Fibroblast of lung (primary cell): ENCODE results near the gene NOL6. TPM values are rescaled to one million over a fixed set of nuclear protein-coding genes. Genes with fewer than 3 reads are reported as not detected.
"Not testable (repeated sequence)": the region's sequence is repeated elsewhere in the genome, so short reads cannot be mapped to it uniquely, and the experiment has no call there.

Experiments
- DNase-seq, 2 donors: peaks; one replicate each; pipeline versions ENCODE4 v3.0.0 to v3.0.0-alpha.2; 2010; ENCODE audit warnings: low read depth in 2 of 2
- H2AFZ ChIP-seq: 2 replicates; pipeline ENCODE4 v1.5.1; 2012; ENCODE audit warnings: low read length, control low read depth, inconsistent platforms
- H3K27ac ChIP-seq: 2 replicates; pipeline ENCODE4 v1.5.1; 2011; ENCODE audit warnings: low read length, control low read depth; ENCODE audit not compliant: insufficient read depth
- H3K27me3 ChIP-seq: 2 replicates; pipeline ENCODE4 v1.5.1; 2011; ENCODE audit warnings: mild to moderate bottlenecking, low read length; ENCODE audit not compliant: control insufficient read depth, insufficient read depth
- H3K36me3 ChIP-seq: 2 replicates; pipeline ENCODE4 v1.5.1; 2011; ENCODE audit warnings: low read length; ENCODE audit not compliant: control insufficient read depth, insufficient read depth
- H3K4me1 ChIP-seq: 2 replicates; pipeline ENCODE4 v1.5.1; 2011; ENCODE audit warnings: low read length; ENCODE audit not compliant: control insufficient read depth, insufficient read depth; ENCODE audit errors: extremely low read depth
- H3K4me2 ChIP-seq: 2 replicates; pipeline ENCODE4 v1.5.1; 2011; ENCODE audit warnings: low read length, control low read depth; ENCODE audit not compliant: insufficient read depth; ENCODE audit errors: extremely low read depth
- H3K4me3 ChIP-seq, 4 experiments: fragments of 200-600 bp in 1 of 4; sonication (generic) in 1 of 4; replicated peaks in 1 of 4; 2 replicates each; pipeline ENCODE4 v1.5.1; 2011 to 2016; ENCODE audit warnings: low read length in 4 of 4, low read depth in 3 of 4, mild to moderate bottlenecking in 3 of 4, control low read depth in 2 of 4, inconsistent platforms in 1 of 4, mixed read lengths in 1 of 4; ENCODE audit not compliant: insufficient read depth in 1 of 4; ENCODE audit errors: control extremely low read depth in 1 of 4
- H3K79me2 ChIP-seq: 2 replicates; pipeline ENCODE4 v1.5.1; 2012; ENCODE audit warnings: mild to moderate bottlenecking, low read length, inconsistent platforms; ENCODE audit not compliant: control insufficient read depth, insufficient read depth
- H3K9ac ChIP-seq: 2 replicates; pipeline ENCODE4 v1.5.1; 2011; ENCODE audit warnings: mild to moderate bottlenecking, low read length, control low read depth; ENCODE audit not compliant: insufficient read depth
- H3K9me3 ChIP-seq: 2 replicates; pipeline ENCODE4 v1.5.1; 2012; ENCODE audit warnings: low read depth, low read length; ENCODE audit not compliant: control insufficient read depth, insufficient read depth
- H4K20me1 ChIP-seq: 2 replicates; pipeline ENCODE4 v1.5.1; 2011; ENCODE audit warnings: low read length; ENCODE audit not compliant: control insufficient read depth, insufficient read depth; ENCODE audit errors: extremely low read depth
- CTCF ChIP-seq, 2 donors: IDR thresholded peaks in 1 of 2; conservative IDR thresholded peaks in 1 of 2; 1 replicate in 1 of 2; 2 replicates in 1 of 2; pipeline ENCODE4 v1.5.1; 2011 to 2012; ENCODE audit warnings: low read length in 2 of 2, control low read depth in 1 of 2, inconsistent platforms in 1 of 2, low read depth in 1 of 2, mild to moderate bottlenecking in 1 of 2
- EZH2 ChIP-seq: IDR thresholded peaks from 2 replicates; pipeline ENCODE4 v1.5.1; 2012; ENCODE audit warnings: low read length, control low read depth, mild to moderate bottlenecking; ENCODE audit errors: missing control alignments
- polyA plus RNA-seq, 2 donors: library from polyadenylated mRNA; depleted of rRNA in 1 of 2; stranded (reverse) in 1 of 2; unstranded in 1 of 2; fragments of >200 nt; gene quantifications; 2 replicates each; pipeline ENCODE4 v1.2.1, GENCODE V29; 2011 to 2012; ENCODE audit warnings: missing spikeins in 1 of 2
- total RNA-seq: library from RNA; depleted of rRNA; stranded (reverse); fragments of >200 nt; gene quantifications from 2 replicates; pipeline ENCODE4 v1.2.1, GENCODE V29; 2014

The NOL6 gene
- total and polyA plus RNA-seq, 2 donors (not counting 1 experiment from before 2014, with no cell fraction given), result 15.2 to 24.4 TPM

GRCh38 chr9:33510262-33511183 is 36.8 kb upstream of the NOL6 start:
- peaks cover 7% of the 10 kb centered on the region for H3K4me1 ChIP-seq
- H3K4me3 ChIP-seq, result peak overlapping the region; percentile 58 to 73 (median 66)
- H3K36me3 ChIP-seq, result no peaks in the 10 kb centered on the region
- H3K4me2 ChIP-seq, result peak overlapping the region; percentile 57
- H4K20me1 ChIP-seq, result no peaks in the 10 kb centered on the region
- H2AFZ ChIP-seq, result peak overlapping the region; percentile 84
- peak overlapping the region; percentile 93 for H3K9ac ChIP-seq
- no peaks in the 10 kb centered on the region for H3K27me3 ChIP-seq
- TF ChIP-seq CTCF (conservative IDR thresholded peaks at IDR 0.05 in 1 of 2, IDR thresholded peaks at IDR 0.05 in 1 of 2; ENCODE audit: low read depth in 1 of 2, low read length in 2 of 2), result no peak
- no peak for TF ChIP-seq EZH2
- H3K9me3 ChIP-seq, result no peaks in the 10 kb centered on the region
- DNase-seq, result peak; percentile 67 to 77
- H3K27ac ChIP-seq, result peak overlapping the region; percentile 94
- peaks cover 3% of the 10 kb centered on the region for H3K79me2 ChIP-seq

- no peaks in the 10 kb centered on the region for H4K20me1 ChIP-seq
- H3K36me3 ChIP-seq, result no peaks in the 10 kb centered on the region
- peak overlapping the region; percentile 21 for H3K4me2 ChIP-seq
- H3K27me3 ChIP-seq, result no peaks in the 10 kb centered on the region
- peak overlapping the region; percentile 90 for H3K27ac ChIP-seq
- H2AFZ ChIP-seq, result no peak overlapping the region
- TF ChIP-seq EZH2, result no peak
- no peak for TF ChIP-seq CTCF (conservative IDR thresholded peaks at IDR 0.05 in 1 of 2, IDR thresholded peaks at IDR 0.05 in 1 of 2; ENCODE audit: low read depth in 1 of 2, low read length in 2 of 2)
- peaks cover 3% of the 10 kb centered on the region for H3K79me2 ChIP-seq
- H3K4me3 ChIP-seq, result no peak overlapping the region
- no peak overlapping the region for H3K9ac ChIP-seq
- DNase-seq, result peak; percentile 91 to 98
- peaks cover 7% of the 10 kb centered on the region for H3K4me1 ChIP-seq
- no peaks in the 10 kb centered on the region for H3K9me3 ChIP-seq
Observed at GRCh38 chr9:33506626-33507370, 33.1 kb upstream of the NOL6 start.

- no peak for TF ChIP-seq EZH2
- TF ChIP-seq CTCF (conservative IDR thresholded peaks at IDR 0.05 in 1 of 2, IDR thresholded peaks at IDR 0.05 in 1 of 2; ENCODE audit: low read depth in 1 of 2, low read length in 2 of 2), result peak in 1 of 2 donors; percentile 34
- Histone ChIP-seq H4K20me1 (no peaks in the 10 kb centered on the region), H3K36me3 (no peaks in the 10 kb centered on the region), H3K9me3 (no peaks in the 10 kb centered on the region), H3K27me3 (no peaks in the 10 kb centered on the region), H3K79me2 (no peaks in the 10 kb centered on the region), H3K27ac (no peak overlapping the region), H3K4me1 (no peaks in the 10 kb centered on the region), H3K9ac (no peak overlapping the region), H2AFZ (no peak overlapping the region), H3K4me2 (no peak overlapping the region), H3K4me3 (no peak overlapping the region)
- DNase-seq, result peak in 1 of 2 donors; percentile 42
Observed at GRCh38 chr9:33498387-33498786, 24.7 kb upstream of the NOL6 start.

GRCh38 chr9:33493819-33494218 is 20.1 kb upstream of the NOL6 start:
- DNase-seq, H3K9me3 ChIP-seq, H3K36me3 ChIP-seq: not testable (repeated sequence)

More at GRCh38 chr9:33493819-33494218, 20.1 kb upstream of the NOL6 start:
- H3K9ac ChIP-seq, H3K4me1 ChIP-seq, H3K27ac ChIP-seq, H3K79me2 ChIP-seq, H4K20me1 ChIP-seq, H2AFZ ChIP-seq, H3K27me3 ChIP-seq, H3K4me2 ChIP-seq, H3K4me3 ChIP-seq: not testable (repeated sequence)
